ENCODE results near the gene LRRC41. TPM values are rescaled to one million over a fixed set of nuclear protein-coding genes. Genes with fewer than 3 reads are reported as not detected.
A peak's percentile ranks its signal among the peaks of the same experiment; 100 is the strongest.

The LRRC41 gene
- total and polyA plus RNA-seq, 2 of the 13 experiments (the other 11 are each of a cell fraction or from before 2014, with no cell fraction given), result 48.1 to 53.6 TPM

- TF ChIP-seq IRF9 (CRISPR knock-in tag; IDR thresholded peaks at IDR 0.05; ENCODE audit: borderline replicate concordance) (no peak), ZNF33B (CRISPR knock-in tag; IDR thresholded peaks at IDR 0.05) (no peak), KAT7 (CRISPR knock-in tag; IDR thresholded peaks at IDR 0.05; ENCODE audit: borderline replicate concordance) (no peak), NBN (conservative IDR thresholded peaks at IDR 0.05) (no peak), ZNF614 (CRISPR knock-in tag; IDR thresholded peaks at IDR 0.05; ENCODE audit: borderline replicate concordance) (peak; percentile 67; the same call in 1 of the 2 replicates), CEBPB (IDR thresholded peaks at IDR 0.05; ENCODE audit: borderline replicate concordance, low read depth, low read length) (no peak), FOXK1 (CRISPR knock-in tag; IDR thresholded peaks at IDR 0.05; ENCODE audit: borderline replicate concordance, low read depth) (peak; percentile 21; the same call in 1 of the 2 replicates), ZBTB38 (CRISPR knock-in tag; IDR thresholded peaks at IDR 0.05) (no peak), ZNF562 (CRISPR knock-in tag; IDR thresholded peaks at IDR 0.05; ENCODE audit: borderline replicate concordance) (no peak), WIZ (CRISPR knock-in tag; IDR thresholded peaks at IDR 0.05) (no peak), MYC (CRISPR knock-in tag; IDR thresholded peaks at IDR 0.05; ENCODE audit: borderline replicate concordance) (no peak), NR2F6 (IDR thresholded peaks at IDR 0.05) (no peak), NR2F6 (CRISPR knock-in tag; IDR thresholded peaks at IDR 0.05) (0 out of 2 replicates have a peak, but pooled peaks have one; percentile 26), ZNF280B (CRISPR knock-in tag; IDR thresholded peaks at IDR 0.05; ENCODE audit: borderline replicate concordance) (no peak), ZNF20 (CRISPR knock-in tag; IDR thresholded peaks at IDR 0.05) (no peak), IKZF1 (IDR thresholded peaks at IDR 0.05) (no peak), ZNF468 (CRISPR knock-in tag; IDR thresholded peaks at IDR 0.05) (no peak), MZF1 (CRISPR knock-in tag; IDR thresholded peaks at IDR 0.05; ENCODE audit: borderline replicate concordance) (no peak), ELF3 (CRISPR knock-in tag; IDR thresholded peaks at IDR 0.05) (peak; percentile 78)
- TF ChIP-seq, protein P1, sequence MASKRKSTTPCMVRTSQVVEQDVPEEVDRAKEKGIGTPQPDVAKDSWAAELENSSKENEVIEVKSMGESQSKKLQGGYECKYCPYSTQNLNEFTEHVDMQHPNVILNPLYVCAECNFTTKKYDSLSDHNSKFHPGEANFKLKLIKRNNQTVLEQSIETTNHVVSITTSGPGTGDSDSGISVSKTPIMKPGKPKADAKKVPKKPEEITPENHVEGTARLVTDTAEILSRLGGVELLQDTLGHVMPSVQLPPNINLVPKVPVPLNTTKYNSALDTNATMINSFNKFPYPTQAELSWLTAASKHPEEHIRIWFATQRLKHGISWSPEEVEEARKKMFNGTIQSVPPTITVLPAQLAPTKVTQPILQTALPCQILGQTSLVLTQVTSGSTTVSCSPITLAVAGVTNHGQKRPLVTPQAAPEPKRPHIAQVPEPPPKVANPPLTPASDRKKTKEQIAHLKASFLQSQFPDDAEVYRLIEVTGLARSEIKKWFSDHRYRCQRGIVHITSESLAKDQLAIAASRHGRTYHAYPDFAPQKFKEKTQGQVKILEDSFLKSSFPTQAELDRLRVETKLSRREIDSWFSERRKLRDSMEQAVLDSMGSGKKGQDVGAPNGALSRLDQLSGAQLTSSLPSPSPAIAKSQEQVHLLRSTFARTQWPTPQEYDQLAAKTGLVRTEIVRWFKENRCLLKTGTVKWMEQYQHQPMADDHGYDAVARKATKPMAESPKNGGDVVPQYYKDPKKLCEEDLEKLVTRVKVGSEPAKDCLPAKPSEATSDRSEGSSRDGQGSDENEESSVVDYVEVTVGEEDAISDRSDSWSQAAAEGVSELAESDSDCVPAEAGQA (IDR thresholded peaks at IDR 0.05; ENCODE audit: low read depth), result no peak
- TF ChIP-seq, protein P1 (CRISPR knock-in tag; IDR thresholded peaks at IDR 0.05; ENCODE audit: borderline replicate concordance), result no peak
Measured at GRCh38 chr1:46333300-46334029, 30.0 kb upstream of the LRRC41 start (continued).
